B cell (primary cell): Measurements from ENCODE around the gene SHQ1. TPM values are rescaled to one million over a fixed set of nuclear protein-coding genes. Genes with fewer than 3 reads are reported as not detected.

Source experiments
- ATAC-seq: fragments of 200-7000 bp; cut with Tn5 transposase; one replicate; pipeline ENCODE4 v1.10.0; 2021; ENCODE audit warnings: low read depth, mild to moderate bottlenecking, moderate number of reproducible peaks, moderate library complexity
- CTCF ChIA-PET: fragments of 350-600 bp; sonication (Branson Sonifier 250); formaldehyde crosslinking; loops from one replicate; lab custom pipeline; 2021; ENCODE audit warnings: antibody characterized with exemption, inconsistent platforms; lab: Charles Lee
- POLR2A ChIA-PET: fragments of 350-600 bp; sonication (Branson Sonifier 250); formaldehyde crosslinking; loops from one replicate; lab custom pipeline; 2021; ENCODE audit warnings: antibody characterized with exemption; lab: Charles Lee
- DNase-seq: peaks from one replicate; pipeline ENCODE4 v3.0.0; 2013
- H2AFZ ChIP-seq: 2 replicates; pipeline ENCODE4 v1.6.1; 2012; ENCODE audit warnings: mild to moderate bottlenecking, low read depth, low read length; ENCODE audit not compliant: insufficient read depth, poor library complexity, severe bottlenecking
- H3K27ac ChIP-seq, 2 donors: 1 replicate in 1 of 2; 2 replicates in 1 of 2; pipeline ENCODE4 v1.5.1; 2012 to 2013; ENCODE audit warnings: low read length in 2 of 2, mild to moderate bottlenecking in 2 of 2, moderate library complexity in 1 of 2
- H3K27me3 ChIP-seq, 4 experiments: fragments of 200-600 bp in 1 of 4; sonication (generic) in 1 of 4; replicated peaks in 1 of 4; 1 replicate in 2 of 4; 2 replicates in 2 of 4; pipeline versions ENCODE4 v1.6.1 to v1.7.0; 2013 to 2016; ENCODE audit warnings: low read length in 3 of 4, mild to moderate bottlenecking in 2 of 4, mixed read lengths in 1 of 4, moderate library complexity in 1 of 4; ENCODE audit not compliant: insufficient read depth in 4 of 4, control insufficient read depth in 3 of 4; ENCODE audit errors: control extremely low read depth in 1 of 4
- H3K36me3 ChIP-seq, 2 experiments: replicated peaks in 1 of 2; 1 replicate in 1 of 2; 2 replicates in 1 of 2; pipeline versions ENCODE4 v1.6.1 to v1.7.1; 2013; ENCODE audit warnings: low read length in 1 of 2; ENCODE audit not compliant: insufficient read depth in 2 of 2, control insufficient read depth in 1 of 2; ENCODE audit errors: control extremely low read depth in 1 of 2, extremely low read depth in 1 of 2
- H3K4me1 ChIP-seq, 2 donors: fragments of 200-600 bp in 1 of 2; sonication (generic) in 1 of 2; 1 replicate in 1 of 2; 2 replicates in 1 of 2; pipeline versions ENCODE4 v1.5.1 to v1.6.1; 2013 to 2017; ENCODE audit warnings: low read length in 2 of 2; ENCODE audit not compliant: control insufficient read depth in 2 of 2, insufficient read depth in 2 of 2
- H3K4me2 ChIP-seq: replicated peaks from 2 replicates; pipeline ENCODE3; 2012; ENCODE audit warnings: mild to moderate bottlenecking, low read depth, low read length; ENCODE audit not compliant: poor library complexity, severe bottlenecking
- H3K4me3 ChIP-seq, 5 experiments: fragments of 200-600 bp in 1 of 5; sonication (generic) in 1 of 5; 1 replicate in 3 of 5; 2 replicates in 2 of 5; pipeline versions ENCODE4 v1.5.1 to v1.7.0; 2011 to 2016; ENCODE audit warnings: low read length in 4 of 5, mild to moderate bottlenecking in 4 of 5, low read depth in 2 of 5, control low read depth in 1 of 5, moderate library complexity in 1 of 5; ENCODE audit not compliant: insufficient read depth in 1 of 5; ENCODE audit errors: control extremely low read depth in 1 of 5, extremely low read depth in 1 of 5
- H3K79me2 ChIP-seq: fragments of 200-600 bp; sonication (generic); one replicate; pipeline ENCODE4 v1.6.0; 2016; ENCODE audit warnings: low read length; ENCODE audit not compliant: control insufficient read depth, insufficient read depth
- H3K9ac ChIP-seq: fragments of 200-600 bp; sonication (generic); 2 replicates; pipeline ENCODE4 v1.6.1; 2017; ENCODE audit warnings: mild to moderate bottlenecking, low read length, moderate library complexity
- H3K9me3 ChIP-seq, 3 donors: one replicate each; pipeline versions ENCODE4 v1.6.1 to v1.7.1; 2013; ENCODE audit warnings: low read length in 2 of 3; ENCODE audit not compliant: control insufficient read depth in 2 of 3, insufficient read depth in 1 of 3; ENCODE audit errors: control extremely low read depth in 1 of 3
- H4K20me1 ChIP-seq: 2 replicates; pipeline ENCODE4 v1.6.0; 2012; ENCODE audit warnings: mild to moderate bottlenecking, low read length; ENCODE audit not compliant: insufficient read depth, control insufficient read depth, poor library complexity, severe bottlenecking
- H3K27ac Mint-ChIP-seq: one replicate; pipeline ENCODE4 v1.8.0; 2021; ENCODE audit warnings: mixed read lengths
- H3K27me3 Mint-ChIP-seq: one replicate; pipeline ENCODE4 v1.8.0; 2021; ENCODE audit warnings: mixed read lengths
- H3K4me1 Mint-ChIP-seq: one replicate; pipeline ENCODE4 v1.8.0; 2021; ENCODE audit warnings: mixed read lengths
- H3K4me3 Mint-ChIP-seq: one replicate; pipeline ENCODE4 v1.8.0; 2021; ENCODE audit warnings: mixed read lengths
- H3K9me3 Mint-ChIP-seq: one replicate; pipeline ENCODE4 v1.8.0; 2022; ENCODE audit warnings: mixed read lengths; ENCODE audit not compliant: insufficient read depth
- CTCF ChIP-seq: fragments of 200-600 bp; IDR thresholded peaks from one replicate; pipeline ENCODE4 v1.8.0; 2022; ENCODE audit warnings: antibody characterized with exemption, mild to moderate bottlenecking
- EZH2 ChIP-seq: IDR thresholded peaks from 2 replicates; pipeline ENCODE4 v1.6.1; 2012; ENCODE audit warnings: borderline replicate concordance, low read depth, mild to moderate bottlenecking, moderate library complexity, low read length; ENCODE audit not compliant: insufficient read depth, poor library complexity, severe bottlenecking
- WGBS: methylation state at CpG from one replicate; pipeline ENCODE4 v1.1.5; 2013; ENCODE audit warnings: missing lambda C conversion rate; ENCODE audit not compliant: insufficient coverage; 5-methylcytosine and 5-hydroxymethylcytosine counted together
- intact Hi-C: fragments of 100-400 bp; cut with micrococcal nuclease; formaldehyde crosslinking; loops from one replicate; pipeline ENCODE4 v1.10.0; 2022
- polyA plus RNA-seq: library from polyadenylated mRNA; depleted of rRNA; stranded (reverse); fragments of >200 nt; gene quantifications from 2 replicates; pipeline ENCODE4 v1.2.3, GENCODE V29; 2012
- total RNA-seq, 2 donors: library from RNA; stranded (reverse); fragments of 120-200 nt in 1 of 2; gene quantifications; 1 replicate in 1 of 2; 2 replicates in 1 of 2; pipeline versions ENCODE4 v1.2.3 to v1.2.4, GENCODE V29; 2013 to 2022

SHQ1 gene
- total and polyA plus RNA-seq, 2 donors (not counting 1 experiment from before 2014, with no cell fraction given), result 3.6 to 32.0 TPM

- Histone ChIP-seq H3K36me3 (no peaks in the 10 kb centered on the region), H3K79me2 (no peaks in the 10 kb centered on the region), H3K4me2 (peak overlapping the region; percentile 85), H3K9me3 (peaks cover 0 to 4% (median 3%) of the 10 kb centered on the region in 3 donors), H4K20me1 (no peaks in the 10 kb centered on the region), H3K4me1 (peaks cover 15 to 23% of the 10 kb centered on the region in 2 donors), H3K9ac (peak overlapping the region; percentile 36), H2AFZ (peak overlapping the region; percentile 71), H3K27ac (no peak overlapping the region), H3K4me3 (peak overlapping the region in 1 of 5 experiments; percentile 63), H3K27me3 (peaks cover 0 to 65% (median 34%) of the 10 kb centered on the region in 4 experiments)
- no peak for TF ChIP-seq CTCF
- no peak for TF ChIP-seq EZH2
- POLR2A ChIA-PET, result no interaction called here
- 83% methylated on average over 2 of the region's 6 CpGs for whole genome bisulfite sequencing
- Mint-ChIP-seq H3K4me3 (peak overlapping the region; percentile 88), H3K9me3 (peaks cover 3% of the 10 kb centered on the region), H3K27ac (no peak overlapping the region), H3K4me1 (peaks cover 20% of the 10 kb centered on the region), H3K27me3 (peaks cover 52% of the 10 kb centered on the region)
- intact Hi-C loops, result loop anchor here (2.0 kb wide), 1 partner anchor 17 kb away; no protein-coding TSS in a partner anchor
- no peak for DNase-seq
- CTCF ChIA-PET, result interaction anchor here (1.2 kb wide), 1 partner anchor 77 kb away, joined by 3 read pairs; no protein-coding TSS in a partner anchor
- no peak for ATAC-seq
These were observed 108.4 kb downstream of the SHQ1 start for GRCh38 chr3:72739531-72740466.
